GM19395 (cell line): ENCODE measurements around the gene RASGRF2.
"Not testable (repeated sequence)": the region's sequence is repeated elsewhere in the genome, so short reads cannot be mapped to it uniquely, and the experiment has no call there.

Source experiments
- ATAC-seq: cut with Tn5 transposase; IDR thresholded peaks from one replicate; pipeline ENCODE4 v1.9.1; 2021; ENCODE audit warnings: mild to moderate bottlenecking, moderate library complexity; ENCODE audit not compliant: unreplicated experiment

The RASGRF2 gene

GRCh38 chr5:81020478-81021167 lies 60.5 kb downstream of the RASGRF2 start:
- ATAC-seq, result no peak

GRCh38 chr5:81021486-81021885 lies 61.3 kb downstream of the RASGRF2 start:
- no peak for ATAC-seq

GRCh38 chr5:81021951-81022687 lies 62.0 kb downstream of the RASGRF2 start:
- no peak for ATAC-seq

- no peak for ATAC-seq
Observed at GRCh38 chr5:81022688-81023084, 62.5 kb downstream of the RASGRF2 start.

GRCh38 chr5:81023261-81023970 lies 63.3 kb downstream of the RASGRF2 start:
- no peak for ATAC-seq

GRCh38 chr5:81027481-81028058 lies 67.4 kb downstream of the RASGRF2 start:
- no peak for ATAC-seq

GRCh38 chr5:81028888-81029287 lies 68.7 kb downstream of the RASGRF2 start:
- not testable (repeated sequence) for ATAC-seq

- ATAC-seq, result not testable (repeated sequence)
Observed at GRCh38 chr5:81029736-81030135, 69.6 kb downstream of the RASGRF2 start.

GRCh38 chr5:81030236-81031034 lies 70.3 kb downstream of the RASGRF2 start:
- not testable (repeated sequence) for ATAC-seq

GRCh38 chr5:81035522-81035921 lies 75.4 kb downstream of the RASGRF2 start:
- ATAC-seq, result no peak

GRCh38 chr5:81038495-81038894 lies 78.3 kb downstream of the RASGRF2 start:
- ATAC-seq, result no peak

GRCh38 chr5:81044868-81045267 lies 84.7 kb downstream of the RASGRF2 start:
- ATAC-seq, result no peak

GRCh38 chr5:81045389-81045807 lies 85.2 kb downstream of the RASGRF2 start:
- no peak for ATAC-seq

GRCh38 chr5:81046041-81046440 lies 85.9 kb downstream of the RASGRF2 start:
- no peak for ATAC-seq

- no peak for ATAC-seq
Observed at GRCh38 chr5:81052325-81052724, 92.2 kb downstream of the RASGRF2 start.

GRCh38 chr5:81053282-81053681 lies 93.1 kb downstream of the RASGRF2 start:
- not testable (repeated sequence) for ATAC-seq

- no peak for ATAC-seq
Observed at GRCh38 chr5:81058121-81058520, 98.0 kb downstream of the RASGRF2 start.

- ATAC-seq, result no peak
Observed at GRCh38 chr5:81065492-81065891, 105.3 kb downstream of the RASGRF2 start.

GRCh38 chr5:81066102-81066501 lies 105.9 kb downstream of the RASGRF2 start:
- ATAC-seq, result no peak

- no peak for ATAC-seq
Observed at GRCh38 chr5:81067406-81067805, 107.2 kb downstream of the RASGRF2 start.

GRCh38 chr5:81068063-81068462 lies 107.9 kb downstream of the RASGRF2 start:
- ATAC-seq, result no peak
